Stimulated activated CD4-positive, alpha-beta T cell treated with anti-CD3 and anti-CD28 coated beads, Interleukin-12 subunit alpha, Interleukin-12 subunit beta, amount 100 ng/mL, for 24 hours (primary cell): ENCODE results near the gene CACNA2D3.
A peak's percentile ranks its signal among the peaks of the same experiment; 100 is the strongest.

Source experiments
- DNase-seq, 2 experiments: peaks; one replicate each; pipeline ENCODE4 v3.0.0-alpha.2; 2020; ENCODE audit warnings: low read depth in 2 of 2

Gene CACNA2D3

GRCh38 chr3:54171509-54171908, 49.2 kb downstream of the CACNA2D3 start:
- DNase-seq: no peak

- no peak for DNase-seq
Measured at GRCh38 chr3:54171951-54172350, 49.6 kb downstream of the CACNA2D3 start.

- DNase-seq: no peak
Measured at GRCh38 chr3:54173371-54173770, 51.0 kb downstream of the CACNA2D3 start.

- DNase-seq: no peak
Measured at GRCh38 chr3:54176106-54176505, 53.8 kb downstream of the CACNA2D3 start.

GRCh38 chr3:54177816-54178215, 55.5 kb downstream of the CACNA2D3 start:
- no peak for DNase-seq

- DNase-seq: no peak
Measured at GRCh38 chr3:54178376-54178775, 56.0 kb downstream of the CACNA2D3 start.

- no peak for DNase-seq
Measured at GRCh38 chr3:54180921-54181320, 58.6 kb downstream of the CACNA2D3 start.

- no peak for DNase-seq
Measured at GRCh38 chr3:54182242-54182641, 59.9 kb downstream of the CACNA2D3 start.

- no peak for DNase-seq
Measured at GRCh38 chr3:54185740-54186139, 63.4 kb downstream of the CACNA2D3 start.

- DNase-seq: peak in 1 of 2 experiments; percentile 2
Measured at GRCh38 chr3:54188176-54188791, 65.9 kb downstream of the CACNA2D3 start.

GRCh38 chr3:54191220-54191619, 68.9 kb downstream of the CACNA2D3 start:
- no peak for DNase-seq

GRCh38 chr3:54192026-54192425, 69.7 kb downstream of the CACNA2D3 start:
- no peak for DNase-seq

- DNase-seq: no peak
Measured at GRCh38 chr3:54193093-54193492, 70.7 kb downstream of the CACNA2D3 start.

GRCh38 chr3:54196360-54196991, 74.1 kb downstream of the CACNA2D3 start:
- DNase-seq: no peak

GRCh38 chr3:54197509-54197908, 75.2 kb downstream of the CACNA2D3 start:
- no peak for DNase-seq

- DNase-seq: no peak
Measured at GRCh38 chr3:54198556-54198955, 76.2 kb downstream of the CACNA2D3 start.

GRCh38 chr3:54202054-54202453, 79.7 kb downstream of the CACNA2D3 start:
- no peak for DNase-seq

GRCh38 chr3:54202651-54203248, 80.4 kb downstream of the CACNA2D3 start:
- no peak for DNase-seq

- DNase-seq: no peak
Measured at GRCh38 chr3:54206874-54207273, 84.5 kb downstream of the CACNA2D3 start.

- DNase-seq: no peak
Measured at GRCh38 chr3:54211097-54211496, 88.7 kb downstream of the CACNA2D3 start.

GRCh38 chr3:54212723-54213122, 90.4 kb downstream of the CACNA2D3 start:
- DNase-seq: no peak

- DNase-seq: no peak
Measured at GRCh38 chr3:54213907-54214306, 91.6 kb downstream of the CACNA2D3 start.

- no peak for DNase-seq
Measured at GRCh38 chr3:54214845-54215244, 92.5 kb downstream of the CACNA2D3 start.
